Activated CD4-positive, alpha-beta T cell treated with anti-CD3 and anti-CD28 coated beads, Interleukin-2, Interleukin-6, amounts not matched to agents 100 ng/mL and 50 ng/mL, durations not matched to agents 16 hours and 8 hours (primary cell): ENCODE measurements around the gene ATOX1.
"Not testable (repeated sequence)": the region's sequence is repeated elsewhere in the genome, so short reads cannot be mapped to it uniquely, and the experiment has no call there.

Source experiments
- DNase-seq: peaks from one replicate; pipeline ENCODE4 v3.0.0-alpha.2; 2020

ATOX1 gene

GRCh38 chr5:151758430-151759241 is at the start of gene ATOX1:
TSS of gene ATOX1 (minus strand) at chr5:151758631. CDS start at chr5:151758551, 80 bp downstream.
- peak; percentile 95 for DNase-seq

- DNase-seq, result no peak
Measured at GRCh38 chr5:151805414-151806223, 47.2 kb upstream of the ATOX1 start.

GRCh38 chr5:151800532-151800931 is 42.1 kb upstream of the ATOX1 start:
- DNase-seq, result no peak

GRCh38 chr5:151799407-151799806 is 41.0 kb upstream of the ATOX1 start:
- peak; percentile 19 for DNase-seq

GRCh38 chr5:151798674-151799073 is 40.2 kb upstream of the ATOX1 start:
- DNase-seq, result no peak

GRCh38 chr5:151795426-151795825 is 37.0 kb upstream of the ATOX1 start:
- no peak for DNase-seq

GRCh38 chr5:151793358-151793757 is 34.9 kb upstream of the ATOX1 start:
- DNase-seq, result no peak

- DNase-seq, result no peak
Measured at GRCh38 chr5:151787817-151788216, 29.4 kb upstream of the ATOX1 start.

GRCh38 chr5:151786468-151786867 is 28.0 kb upstream of the ATOX1 start:
- no peak for DNase-seq

- no peak for DNase-seq
Measured at GRCh38 chr5:151784141-151784540, 25.7 kb upstream of the ATOX1 start.

- DNase-seq, result not testable (repeated sequence)
Measured at GRCh38 chr5:151783664-151784063, 25.2 kb upstream of the ATOX1 start.

- no peak for DNase-seq
Measured at GRCh38 chr5:151781201-151781600, 22.8 kb upstream of the ATOX1 start.

- DNase-seq, result no peak
Measured at GRCh38 chr5:151780348-151780747, 21.9 kb upstream of the ATOX1 start.

- DNase-seq, result no peak
Measured at GRCh38 chr5:151779531-151780125, 21.2 kb upstream of the ATOX1 start.

GRCh38 chr5:151775025-151775606 is 16.7 kb upstream of the ATOX1 start:
- no peak for DNase-seq

- no peak for DNase-seq
Measured at GRCh38 chr5:151773951-151774350, 15.5 kb upstream of the ATOX1 start.

- DNase-seq, result no peak
Measured at GRCh38 chr5:151772846-151773561, 14.6 kb upstream of the ATOX1 start.

- peak; percentile 50 for DNase-seq
Measured at GRCh38 chr5:151772029-151772845, 13.8 kb upstream of the ATOX1 start.

- peak; percentile 100 for DNase-seq
Measured at GRCh38 chr5:151771259-151772028, 13.0 kb upstream of the ATOX1 start, which contains the start of gene G3BP1. TSS of gene G3BP1 (plus strand) at chr5:151771954. CDS start at chr5:151786621, 14,667 bp downstream.

GRCh38 chr5:151770383-151771258 is 12.2 kb upstream of the ATOX1 start:
- peak; percentile 11 for DNase-seq
